LNCaP clone FGC (cell line): ENCODE results near the gene MSMP.

Experiments
- DNase-seq: peaks from one replicate; pipeline ENCODE4 v3.0.0-alpha.2; 2011; ENCODE audit warnings: low read depth
- H3K4me3 ChIP-seq: 2 replicates; pipeline ENCODE4 v1.5.1; 2011; ENCODE audit warnings: mild to moderate bottlenecking, low read depth, low read length, control low read depth
- TF ChIP-seq, protein P1 (sequence below): IDR thresholded peaks from 2 replicates; pipeline ENCODE4 v1.5.1; 2012; ENCODE audit warnings: mild to moderate bottlenecking; ENCODE audit not compliant: control insufficient read depth, insufficient read depth; ENCODE audit errors: extremely low read depth

The MSMP gene

GRCh38 chr9:35760651-35761050 is 6.6 kb upstream of the MSMP start:
- H3K4me3 ChIP-seq = no peak overlapping the region
- TF ChIP-seq, protein P1, sequence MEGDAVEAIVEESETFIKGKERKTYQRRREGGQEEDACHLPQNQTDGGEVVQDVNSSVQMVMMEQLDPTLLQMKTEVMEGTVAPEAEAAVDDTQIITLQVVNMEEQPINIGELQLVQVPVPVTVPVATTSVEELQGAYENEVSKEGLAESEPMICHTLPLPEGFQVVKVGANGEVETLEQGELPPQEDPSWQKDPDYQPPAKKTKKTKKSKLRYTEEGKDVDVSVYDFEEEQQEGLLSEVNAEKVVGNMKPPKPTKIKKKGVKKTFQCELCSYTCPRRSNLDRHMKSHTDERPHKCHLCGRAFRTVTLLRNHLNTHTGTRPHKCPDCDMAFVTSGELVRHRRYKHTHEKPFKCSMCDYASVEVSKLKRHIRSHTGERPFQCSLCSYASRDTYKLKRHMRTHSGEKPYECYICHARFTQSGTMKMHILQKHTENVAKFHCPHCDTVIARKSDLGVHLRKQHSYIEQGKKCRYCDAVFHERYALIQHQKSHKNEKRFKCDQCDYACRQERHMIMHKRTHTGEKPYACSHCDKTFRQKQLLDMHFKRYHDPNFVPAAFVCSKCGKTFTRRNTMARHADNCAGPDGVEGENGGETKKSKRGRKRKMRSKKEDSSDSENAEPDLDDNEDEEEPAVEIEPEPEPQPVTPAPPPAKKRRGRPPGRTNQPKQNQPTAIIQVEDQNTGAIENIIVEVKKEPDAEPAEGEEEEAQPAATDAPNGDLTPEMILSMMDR = no peak
- no peak for DNase-seq

GRCh38 chr9:35759795-35760194 is 5.7 kb upstream of the MSMP start:
- H3K4me3 ChIP-seq = no peak overlapping the region

DNA sequence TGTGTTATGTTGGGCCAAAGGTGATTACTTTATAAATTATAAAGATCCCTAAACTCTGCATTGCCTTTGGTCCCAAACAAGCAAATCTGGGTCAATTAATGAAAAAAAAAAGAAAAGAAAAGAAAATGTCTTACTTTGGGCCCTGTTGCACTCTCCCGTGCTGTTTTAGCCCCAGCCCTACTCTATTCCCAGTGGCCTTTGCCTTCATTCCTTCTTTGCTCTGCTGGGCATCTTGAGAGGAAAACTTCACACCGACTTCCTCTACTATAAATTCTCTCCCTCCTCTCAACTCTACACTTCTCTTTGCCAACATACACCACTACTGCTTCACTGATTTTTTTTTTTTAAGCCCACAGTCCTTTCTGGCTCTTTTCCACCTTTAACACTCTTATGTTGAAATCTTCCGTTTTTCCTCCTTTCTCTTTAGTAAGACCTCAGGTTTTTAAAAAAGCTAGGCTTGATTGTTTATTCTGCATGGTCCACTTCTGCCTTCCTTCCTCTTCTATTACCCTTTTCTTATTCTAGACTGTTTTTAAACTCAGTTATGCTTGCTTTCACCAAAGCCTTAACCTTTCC is 4.5 kb upstream of the MSMP start:
- TF ChIP-seq, protein P1 = no peak
- no peak for DNase-seq
- H3K4me3 ChIP-seq = no peak overlapping the region

More at GRCh38 chr9:35759795-35760194, 5.7 kb upstream of the MSMP start:
- DNase-seq = no peak
- TF ChIP-seq, protein P1 = no peak

- TF ChIP-seq, protein P1 = no peak
- no peak for DNase-seq
- H3K4me3 ChIP-seq = no peak overlapping the region
Measured at GRCh38 chr9:35757892-35758275, 3.8 kb upstream of the MSMP start.

DNA sequence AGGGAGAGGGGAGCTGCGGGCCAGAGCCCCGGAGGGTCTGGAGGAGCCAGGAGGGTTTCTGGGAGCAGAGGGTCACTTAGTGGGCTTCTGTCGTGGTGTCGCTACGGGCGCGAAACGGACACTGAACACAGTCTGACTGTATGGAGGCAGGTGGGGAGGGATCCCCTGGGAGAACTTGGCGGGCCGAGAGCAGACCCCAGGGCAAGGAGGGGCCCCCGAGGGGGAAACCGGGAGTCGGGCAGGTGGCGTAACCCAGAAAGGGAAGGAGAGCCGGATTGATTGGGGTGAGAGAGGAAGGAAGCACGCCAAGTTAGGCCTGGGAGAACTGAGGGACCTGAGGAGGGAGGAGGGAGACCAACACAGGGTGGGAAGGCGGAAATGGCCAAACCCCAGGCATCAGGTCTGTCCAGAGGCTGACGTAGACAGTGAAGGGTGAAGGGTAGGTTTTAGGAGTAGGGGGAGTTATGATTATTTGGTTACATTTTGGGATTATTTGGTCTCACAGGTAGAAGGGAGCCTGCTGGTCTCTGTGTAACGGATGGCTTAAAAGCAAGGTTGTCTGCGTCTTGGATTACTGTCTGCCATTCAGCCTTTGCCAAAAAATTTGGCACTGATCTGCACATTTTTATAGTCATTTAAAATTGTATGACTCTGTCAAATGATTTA is 3.3 kb upstream of the MSMP start:
- TF ChIP-seq, protein P1 = no peak
- no peak for DNase-seq
- no peak overlapping the region for H3K4me3 ChIP-seq

- DNase-seq = no peak
- no peak overlapping the region for H3K4me3 ChIP-seq
- TF ChIP-seq, protein P1 = no peak
Measured at GRCh38 chr9:35756275-35757225, 2.5 kb upstream of the MSMP start.
